GM18511 (cell line): Measurements from ENCODE around the gene TFCP2L1.

ENCODE experiments used
- ATAC-seq: cut with Tn5 transposase; IDR thresholded peaks from one replicate; pipeline ENCODE4 v1.9.1; 2021; ENCODE audit warnings: mild to moderate bottlenecking, moderate library complexity; ENCODE audit not compliant: unreplicated experiment

TFCP2L1 gene

DNA sequence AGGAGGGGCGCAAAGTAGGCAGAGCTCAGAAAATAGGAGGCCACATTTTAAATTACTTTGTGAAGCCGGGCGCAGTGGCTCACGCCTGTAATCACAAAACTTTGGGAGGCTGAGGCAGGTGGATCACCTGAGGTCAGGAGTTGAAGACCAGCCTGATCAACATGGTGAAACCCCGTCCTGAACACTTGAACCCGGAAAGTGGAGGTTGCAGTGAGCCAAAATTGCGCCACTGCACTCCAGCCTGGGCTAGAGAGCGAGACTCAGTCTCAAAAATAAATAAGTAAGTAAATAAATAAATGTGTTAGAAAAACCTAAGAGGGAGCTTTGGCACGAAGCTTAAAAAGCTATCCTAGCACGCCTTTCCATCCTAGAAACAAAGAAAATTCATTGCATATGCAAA is 105.5 kb downstream of the TFCP2L1 start:
- no peak for ATAC-seq

- no peak for ATAC-seq
Measured at GRCh38 chr2:121178730-121179129, 106.3 kb downstream of the TFCP2L1 start.

GRCh38 chr2:121177896-121178295 is 107.1 kb downstream of the TFCP2L1 start:
- no peak for ATAC-seq

DNA sequence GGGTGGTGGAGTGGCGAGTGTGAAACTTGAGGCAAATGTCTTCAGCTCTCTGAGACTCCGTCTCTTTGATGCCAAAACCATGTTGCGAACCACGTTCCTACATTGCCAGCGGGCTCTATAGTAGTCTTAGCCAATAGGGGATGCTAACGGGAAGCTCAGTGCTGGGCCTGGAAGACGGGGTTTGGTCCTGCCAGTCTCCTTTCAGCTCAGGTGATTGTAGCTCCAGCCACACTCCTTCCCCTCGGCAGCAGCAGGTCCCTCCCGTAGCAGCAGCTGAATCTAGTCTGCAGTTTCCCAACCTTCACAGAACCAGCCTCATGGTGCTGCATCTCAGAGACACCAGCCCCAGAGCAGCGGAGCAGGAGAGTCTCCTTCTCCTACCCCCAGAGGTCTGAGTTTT is 109.7 kb downstream of the TFCP2L1 start:
- no peak for ATAC-seq

DNA sequence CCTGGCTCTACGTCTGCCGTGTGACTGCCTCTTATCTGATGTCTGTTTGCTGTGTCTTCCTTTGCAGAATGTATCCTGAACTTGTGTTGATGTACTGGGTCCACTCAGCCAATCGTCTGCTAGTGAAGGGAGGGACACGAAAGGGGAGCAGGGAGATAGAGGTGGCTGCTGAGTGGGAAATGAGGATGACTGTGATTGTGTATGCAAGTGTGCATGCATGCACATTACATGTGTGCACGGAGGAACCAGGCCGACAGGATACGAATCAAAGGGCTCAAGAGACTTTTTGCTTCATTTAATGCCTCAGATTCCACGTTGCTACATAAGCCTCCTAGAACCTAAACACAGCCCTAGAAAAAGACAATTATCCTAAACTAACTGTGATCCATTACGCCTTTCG is 111.2 kb downstream of the TFCP2L1 start:
- no peak for ATAC-seq

GRCh38 chr2:121173112-121173511 is 111.9 kb downstream of the TFCP2L1 start:
- ATAC-seq, result no peak

DNA sequence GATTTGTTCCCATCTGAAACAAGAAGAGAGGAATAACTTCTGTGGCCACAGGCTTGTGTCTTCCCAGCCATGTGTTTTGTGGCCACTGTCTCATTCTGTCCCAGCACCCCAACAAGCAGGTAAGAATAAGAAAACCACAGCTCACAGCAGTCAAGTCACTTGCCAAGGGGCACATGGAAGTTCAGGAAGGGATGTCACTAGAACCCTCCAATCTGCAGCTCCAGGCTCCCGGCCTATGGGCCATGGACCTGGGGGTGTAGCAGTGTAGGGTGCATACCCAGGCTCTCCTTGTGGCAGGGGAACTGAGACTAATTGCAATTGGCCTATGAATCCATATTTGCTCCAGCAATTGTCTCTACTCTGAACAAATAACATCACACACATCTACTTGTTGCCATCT is 112.5 kb downstream of the TFCP2L1 start:
- no peak for ATAC-seq

- no peak for ATAC-seq
Measured at GRCh38 chr2:121171625-121172119, 113.3 kb downstream of the TFCP2L1 start.

DNA sequence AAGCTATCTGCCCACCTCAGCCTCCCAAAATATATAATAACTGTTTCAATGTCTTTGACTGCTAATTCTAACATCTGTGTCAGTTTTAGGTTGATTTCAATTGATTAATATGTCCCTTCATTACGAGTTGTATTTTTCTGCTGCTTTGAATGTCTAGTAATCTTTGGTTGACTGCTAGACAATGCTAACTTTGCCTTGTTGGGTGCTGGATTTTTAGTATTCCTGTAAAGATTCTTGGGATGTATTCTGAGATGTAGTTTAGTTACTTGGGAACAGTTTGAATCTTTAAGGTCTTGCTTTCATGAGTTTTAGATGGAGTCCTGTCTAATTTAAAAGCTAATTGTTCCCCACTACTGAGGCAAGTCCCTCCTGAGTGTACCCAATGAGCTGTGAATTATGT is 114.4 kb downstream of the TFCP2L1 start:
- ATAC-seq, result no peak

DNA sequence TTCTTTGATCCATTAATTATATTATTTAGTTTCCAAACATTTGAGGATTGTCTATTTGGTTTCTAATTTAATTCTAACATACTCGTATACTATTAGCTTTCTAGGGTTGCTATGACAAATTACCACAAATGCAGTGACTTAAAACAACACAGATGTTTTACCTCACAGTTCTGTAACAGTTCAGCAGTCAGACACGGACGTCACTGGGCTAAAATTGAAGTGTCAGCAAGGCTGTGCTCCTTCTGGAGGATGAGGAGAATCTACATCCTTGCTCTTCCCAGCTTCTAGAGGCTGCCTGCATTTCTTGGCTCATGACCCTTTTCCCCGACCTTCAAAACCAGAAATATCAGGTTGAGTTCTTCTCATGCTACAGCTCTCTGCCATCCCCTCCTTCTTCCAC is 117.6 kb downstream of the TFCP2L1 start:
- ATAC-seq, result no peak
